HUES48 (cell line): Measurements from ENCODE around the gene DPF3.

Experiments
- H3K27ac ChIP-seq: one replicate; pipeline ENCODE4 v1.7.0; 2013; ENCODE audit warnings: low read depth, low read length, inconsistent platforms
- H3K27me3 ChIP-seq: 2 replicates; pipeline ENCODE4 v1.6.1; 2013; ENCODE audit warnings: mild to moderate bottlenecking, low read length; ENCODE audit not compliant: control insufficient read depth, insufficient read depth
- H3K36me3 ChIP-seq: 2 replicates; pipeline ENCODE4 v1.6.1; 2013; ENCODE audit warnings: low read length; ENCODE audit not compliant: control insufficient read depth, insufficient read depth
- H3K4me1 ChIP-seq: 2 replicates; pipeline ENCODE4 v1.6.1; 2013; ENCODE audit warnings: mild to moderate bottlenecking, low read length; ENCODE audit not compliant: control insufficient read depth, insufficient read depth
- H3K4me3 ChIP-seq: 2 replicates; pipeline ENCODE4 v1.5.1; 2013; ENCODE audit warnings: mild to moderate bottlenecking, low read depth, low read length
- H3K9ac ChIP-seq: 2 replicates; pipeline ENCODE4 v1.6.1; 2013; ENCODE audit warnings: mild to moderate bottlenecking, low read depth, low read length, moderate library complexity
- H3K9me3 ChIP-seq: 2 replicates; pipeline ENCODE4 v1.6.1; 2013; ENCODE audit warnings: low read length; ENCODE audit not compliant: control insufficient read depth, insufficient read depth

DPF3 gene

DNA sequence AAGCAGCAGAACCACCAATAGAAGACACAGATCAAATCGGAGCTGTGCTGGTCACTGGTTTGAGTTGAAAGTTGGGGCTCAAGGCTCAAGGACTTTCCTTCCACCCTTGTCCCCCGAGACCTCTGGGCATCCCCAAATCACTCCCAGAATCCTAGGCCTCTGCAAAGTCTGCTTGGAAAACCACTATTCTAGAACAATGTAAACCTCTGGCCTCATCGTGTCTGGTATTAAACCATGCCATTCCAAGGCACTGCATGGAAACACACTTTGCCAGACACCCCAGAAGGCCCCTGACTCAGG, 288.0 kb downstream of the DPF3 start:
- H3K4me1 ChIP-seq, result no peaks in the 10 kb centered on the region
- no peak overlapping the region for H3K9ac ChIP-seq
- no peak overlapping the region for H3K27ac ChIP-seq
- H3K4me3 ChIP-seq, result no peak overlapping the region
- no peaks in the 10 kb centered on the region for H3K9me3 ChIP-seq
- H3K36me3 ChIP-seq, result no peaks in the 10 kb centered on the region
- H3K27me3 ChIP-seq, result no peaks in the 10 kb centered on the region

DNA sequence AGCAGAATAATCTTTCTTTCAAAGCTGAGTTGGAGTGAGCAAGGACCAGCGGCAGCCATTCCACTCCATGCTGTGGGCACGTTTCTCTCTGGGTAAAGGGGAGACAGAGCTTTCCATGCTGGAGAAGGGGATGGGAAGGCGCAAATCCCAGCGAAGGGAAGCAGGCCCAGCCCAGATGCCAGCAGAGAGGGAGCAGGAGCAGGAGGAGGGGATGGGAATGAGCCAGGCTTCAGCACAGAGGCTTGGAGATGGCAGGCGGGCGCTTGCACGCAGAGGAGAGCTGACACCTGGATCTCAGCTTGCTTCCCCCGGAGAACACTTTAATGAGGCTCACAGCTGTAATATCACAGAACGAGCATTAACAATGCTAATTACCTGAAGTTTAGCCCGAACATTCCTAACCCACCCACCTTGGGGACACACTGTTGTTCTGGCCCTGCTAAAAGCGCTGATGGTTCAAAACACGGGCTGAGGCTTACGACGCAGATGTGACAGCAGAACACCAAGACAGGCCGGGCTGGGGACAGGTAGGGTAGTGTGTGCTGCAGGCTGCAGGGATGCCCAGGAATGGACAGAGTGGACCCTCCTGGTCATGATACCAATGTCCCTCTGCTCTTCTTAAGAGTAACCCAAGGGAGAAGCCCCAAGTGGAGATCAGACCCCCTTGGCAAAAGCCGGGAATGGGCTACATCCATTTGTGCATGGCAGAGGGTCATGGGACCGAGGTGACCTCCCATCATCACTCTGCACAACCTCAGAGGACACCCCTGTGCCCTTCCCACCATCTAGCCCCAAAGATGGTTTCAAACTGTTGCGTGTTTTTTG, 288.6 kb downstream of the DPF3 start:
- Histone ChIP-seq H3K4me3 (no peak overlapping the region), H3K9me3 (no peaks in the 10 kb centered on the region), H3K36me3 (no peaks in the 10 kb centered on the region), H3K4me1 (no peaks in the 10 kb centered on the region), H3K27ac (no peak overlapping the region), H3K27me3 (no peaks in the 10 kb centered on the region), H3K9ac (no peak overlapping the region)

DNA sequence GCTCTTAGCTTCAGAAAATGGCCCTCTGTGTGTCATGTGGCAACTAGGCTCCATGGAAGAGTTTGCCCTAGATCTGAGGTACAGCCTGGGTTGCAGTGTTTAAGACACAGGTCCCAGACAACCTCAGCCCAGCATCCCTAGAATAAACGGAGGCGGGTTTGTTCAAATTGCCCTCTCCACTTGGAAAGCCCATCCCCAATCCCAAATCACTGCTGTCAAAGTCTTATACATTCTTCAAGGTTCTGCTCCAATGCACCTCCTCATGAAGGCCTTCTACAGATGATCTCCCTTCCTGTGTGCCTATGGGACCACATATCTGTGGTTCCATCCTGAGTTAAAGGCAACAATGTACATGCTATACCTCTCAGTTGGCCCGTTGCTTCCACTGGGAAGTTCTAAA, 289.8 kb downstream of the DPF3 start:
- Histone ChIP-seq H3K27ac (no peak overlapping the region), H3K4me1 (no peaks in the 10 kb centered on the region; the same call in 1 of the 2 replicates), H3K4me3 (no peak overlapping the region), H3K36me3 (no peaks in the 10 kb centered on the region), H3K9me3 (no peaks in the 10 kb centered on the region), H3K9ac (no peak overlapping the region), H3K27me3 (no peaks in the 10 kb centered on the region)

DNA sequence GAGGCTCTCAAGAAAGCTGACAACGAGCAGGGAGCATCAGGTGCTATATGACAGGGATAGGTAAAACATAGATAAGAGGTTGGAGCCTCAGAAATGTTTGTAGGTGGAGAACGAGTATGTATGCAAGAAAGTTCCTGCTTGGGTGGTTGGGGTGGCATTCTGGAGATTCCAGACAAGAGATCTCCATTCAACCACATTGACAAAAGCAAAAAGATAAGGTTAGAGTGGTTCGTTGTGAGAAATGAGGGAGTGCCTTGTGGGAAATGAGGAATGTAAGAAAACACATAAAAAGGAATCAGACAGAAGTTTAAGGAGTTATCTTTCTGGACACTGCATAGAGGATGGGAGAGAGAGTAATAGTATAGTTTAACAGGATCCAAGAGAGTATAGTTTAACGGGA, 290.3 kb downstream of the DPF3 start:
- H3K27me3 ChIP-seq, result no peaks in the 10 kb centered on the region
- H3K4me3 ChIP-seq, result no peak overlapping the region
- no peak overlapping the region for H3K9ac ChIP-seq
- no peak overlapping the region for H3K27ac ChIP-seq
- H3K4me1 ChIP-seq, result no peaks in the 10 kb centered on the region; the same call in 1 of the 2 replicates
- no peaks in the 10 kb centered on the region for H3K36me3 ChIP-seq
- no peaks in the 10 kb centered on the region for H3K9me3 ChIP-seq

DNA sequence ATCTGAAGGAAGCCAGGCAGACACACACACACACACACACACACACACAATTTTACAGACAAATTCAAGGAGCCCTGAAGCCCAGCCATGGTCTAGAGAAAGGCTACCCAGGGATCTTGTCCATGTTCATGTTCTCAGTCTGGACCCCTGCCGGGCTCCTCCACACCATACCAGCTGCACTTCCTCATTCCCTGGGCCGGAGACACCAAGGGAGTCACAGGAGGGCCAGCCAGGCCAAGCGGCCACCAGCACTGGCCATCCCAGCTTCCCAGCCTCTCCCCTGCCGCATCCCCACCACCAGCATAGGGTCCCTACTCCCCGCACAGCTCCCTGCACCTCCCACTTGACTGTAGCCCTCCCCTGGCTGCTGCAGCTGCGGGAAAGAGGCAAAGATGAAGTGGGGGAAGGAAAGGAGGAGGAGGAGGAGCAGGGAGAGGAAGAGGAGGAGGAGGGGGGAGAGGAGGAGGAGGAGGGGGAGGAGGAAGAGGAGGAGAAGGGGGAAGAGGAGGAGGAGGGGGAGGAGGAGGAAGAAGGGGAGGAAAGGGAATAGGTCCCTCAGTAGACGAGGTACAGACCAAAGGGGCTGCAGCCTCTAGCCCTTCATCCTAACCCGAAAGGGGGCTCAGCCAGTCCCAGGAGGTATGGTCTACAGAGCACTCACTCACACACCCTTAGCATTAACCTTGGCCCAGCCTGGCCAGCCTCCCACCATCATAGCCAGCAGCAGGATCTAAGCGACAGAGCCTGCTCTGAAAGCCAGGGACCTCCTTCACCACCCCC, 293.2 kb downstream of the DPF3 start:
- no peaks in the 10 kb centered on the region for H3K27me3 ChIP-seq
- H3K9ac ChIP-seq, result no peak overlapping the region
- H3K4me1 ChIP-seq, result no peaks in the 10 kb centered on the region; the same call in 1 of the 2 replicates
- H3K9me3 ChIP-seq, result no peaks in the 10 kb centered on the region
- H3K4me3 ChIP-seq, result no peak overlapping the region
- H3K36me3 ChIP-seq, result no peaks in the 10 kb centered on the region
- no peak overlapping the region for H3K27ac ChIP-seq

DNA sequence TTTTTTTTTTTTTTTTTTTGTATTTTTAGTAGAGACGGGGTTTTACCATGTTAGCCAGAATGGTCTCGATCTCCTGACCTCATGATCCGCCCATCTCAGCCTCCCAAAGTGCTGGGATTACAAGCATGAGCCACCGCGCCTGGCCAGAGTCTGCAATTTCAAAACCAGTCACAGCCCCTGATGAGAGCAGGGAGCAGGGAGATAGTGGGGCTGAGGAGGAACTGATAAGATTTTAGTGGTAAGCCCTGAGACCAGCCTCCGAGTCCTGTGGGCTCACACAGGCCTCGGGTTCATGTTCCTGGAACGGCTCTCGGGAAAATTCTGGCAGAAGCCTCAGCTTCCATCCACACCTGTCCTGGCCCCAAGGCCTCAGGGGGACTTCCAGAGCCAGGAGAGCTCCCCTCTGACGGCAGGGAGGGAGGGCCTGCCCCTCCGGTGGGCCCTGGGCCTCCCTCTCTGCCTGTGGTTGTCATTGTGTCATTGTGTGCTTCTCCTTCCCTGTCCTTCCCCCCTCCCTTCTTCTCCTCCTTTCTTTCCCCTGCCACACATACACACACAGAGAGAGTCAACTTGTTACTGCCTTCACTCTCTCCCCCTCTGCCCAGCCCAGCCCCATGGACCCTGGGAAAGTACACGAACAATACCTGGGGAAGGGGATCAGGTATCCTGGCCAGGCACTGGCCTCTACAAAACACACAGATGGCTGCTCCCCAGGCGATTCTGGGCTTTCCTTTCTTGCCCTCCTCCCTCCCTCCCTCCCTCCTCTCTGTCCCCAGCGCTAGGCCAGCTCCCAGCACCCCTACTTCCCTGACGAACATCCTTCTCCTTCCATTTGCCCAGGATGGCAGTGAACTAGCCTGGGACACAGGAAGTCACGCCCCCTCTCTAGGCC, 294.1 kb downstream of the DPF3 start:
- no peak overlapping the region for H3K27ac ChIP-seq
- no peak overlapping the region for H3K9ac ChIP-seq
- no peaks in the 10 kb centered on the region for H3K36me3 ChIP-seq
- H3K4me1 ChIP-seq, result no peaks in the 10 kb centered on the region; the same call in 1 of the 2 replicates
- no peaks in the 10 kb centered on the region for H3K27me3 ChIP-seq
- H3K9me3 ChIP-seq, result no peaks in the 10 kb centered on the region
- H3K4me3 ChIP-seq, result no peak overlapping the region

DNA sequence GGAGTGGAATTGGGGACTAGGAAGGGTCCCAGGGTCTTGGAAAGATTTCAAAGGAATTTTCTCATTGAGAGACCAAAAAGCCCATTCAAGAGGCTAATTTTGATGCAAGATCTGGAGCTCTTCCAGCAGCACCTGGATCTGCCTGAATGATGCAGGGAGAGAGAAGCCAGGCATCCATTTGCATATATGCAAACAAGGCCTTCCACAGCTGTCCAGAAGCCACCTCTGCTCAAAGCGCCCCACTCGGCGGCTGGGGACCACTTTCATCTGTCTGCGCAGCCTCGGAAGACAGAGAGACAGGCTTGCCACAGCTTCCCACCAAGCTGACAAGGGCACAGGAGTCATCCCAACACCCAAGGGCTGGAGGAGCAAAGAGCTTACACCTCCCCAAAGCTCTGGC, 295.6 kb downstream of the DPF3 start:
- H3K4me1 ChIP-seq, result no peaks in the 10 kb centered on the region; the same call in 1 of the 2 replicates
- H3K36me3 ChIP-seq, result no peaks in the 10 kb centered on the region
- H3K9ac ChIP-seq, result no peak overlapping the region
- H3K27me3 ChIP-seq, result no peaks in the 10 kb centered on the region
- H3K4me3 ChIP-seq, result no peak overlapping the region
- H3K27ac ChIP-seq, result no peak overlapping the region
- H3K9me3 ChIP-seq, result no peaks in the 10 kb centered on the region

DNA sequence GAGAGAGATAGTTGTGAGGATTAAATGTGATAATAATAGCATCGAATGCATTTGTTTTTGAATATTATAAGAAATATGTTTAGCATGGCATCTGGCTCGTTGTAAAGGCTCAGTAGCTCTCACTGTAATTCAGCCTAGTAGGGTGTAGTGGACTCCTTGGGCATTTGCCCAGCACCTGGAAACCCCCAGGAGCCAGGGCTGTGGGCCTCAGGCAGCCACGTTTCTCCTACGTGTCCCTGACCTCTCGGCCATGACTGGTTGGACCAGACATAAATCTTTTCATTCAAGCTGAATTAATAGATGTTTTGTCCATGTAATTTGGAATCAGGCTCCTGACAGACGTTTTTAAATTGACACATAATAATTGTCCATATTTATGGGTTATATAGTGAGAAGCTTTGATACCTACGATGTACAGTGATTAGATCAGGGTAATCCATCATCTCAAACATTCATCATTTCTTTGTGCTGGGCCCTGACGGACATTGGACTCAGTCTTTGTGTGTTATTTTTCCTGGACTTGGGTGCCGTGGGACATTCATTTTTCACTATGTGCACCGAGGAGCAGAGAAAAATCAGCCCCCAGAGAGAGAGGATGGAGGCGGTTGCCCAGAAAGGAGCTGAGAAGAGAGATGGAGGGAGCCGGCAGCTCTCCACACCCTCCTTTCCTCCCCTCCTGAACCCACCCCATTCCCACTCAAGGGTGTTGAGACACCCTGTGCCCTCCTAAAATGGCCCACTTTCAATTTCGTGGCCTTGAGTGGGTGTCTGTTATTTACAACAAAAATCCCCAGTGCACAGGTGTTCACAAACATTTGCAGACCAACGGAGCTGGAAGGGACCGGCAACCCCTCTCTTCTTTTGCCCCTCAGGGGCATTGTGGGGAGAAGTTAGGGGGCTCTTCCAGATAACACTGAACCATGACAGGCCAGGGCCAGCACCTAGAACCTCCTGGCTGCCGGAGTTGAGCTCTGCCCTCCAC, 296.4 kb downstream of the DPF3 start:
- no peak overlapping the region for H3K4me3 ChIP-seq
- H3K9ac ChIP-seq, result no peak overlapping the region
- no peaks in the 10 kb centered on the region for H3K9me3 ChIP-seq
- H3K36me3 ChIP-seq, result no peaks in the 10 kb centered on the region
- H3K4me1 ChIP-seq, result no peaks in the 10 kb centered on the region; the same call in 1 of the 2 replicates
- no peaks in the 10 kb centered on the region for H3K27me3 ChIP-seq
- no peak overlapping the region for H3K27ac ChIP-seq

DNA sequence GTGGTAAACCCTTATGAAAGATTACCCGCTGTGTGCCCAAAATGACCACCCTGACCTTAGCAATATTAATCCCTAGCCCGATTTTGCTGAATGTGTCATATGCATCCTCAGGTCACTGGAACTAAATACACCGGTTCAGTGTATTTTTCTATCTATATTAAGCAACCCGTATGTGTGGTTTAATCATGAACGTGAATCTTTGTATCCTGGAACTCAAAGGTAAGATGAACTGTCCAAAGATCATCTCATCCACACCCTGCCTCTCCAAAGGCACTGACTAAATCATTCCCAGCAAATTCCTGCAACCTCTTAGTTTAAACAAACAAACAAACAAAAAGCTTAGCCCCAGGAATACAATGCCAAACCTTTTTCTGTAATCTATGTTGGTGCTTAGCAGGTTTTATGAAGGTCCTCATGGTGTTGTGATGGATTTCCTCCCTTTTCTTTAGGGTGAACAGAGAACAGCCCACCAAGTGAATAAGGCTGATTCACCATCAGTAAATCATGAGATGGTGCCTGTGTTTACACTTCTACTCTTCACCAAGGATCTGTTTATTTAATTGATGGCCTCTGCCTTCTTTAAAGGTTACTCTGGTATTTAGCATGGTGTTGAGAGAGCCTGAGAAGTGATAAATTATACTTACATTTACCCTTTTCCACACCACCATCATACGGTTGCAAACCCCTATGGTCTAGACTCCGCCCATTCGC, 298.6 kb downstream of the DPF3 start:
- H3K4me3 ChIP-seq, result no peak overlapping the region
- H3K4me1 ChIP-seq, result no peaks in the 10 kb centered on the region; the same call in 1 of the 2 replicates
- no peaks in the 10 kb centered on the region for H3K9me3 ChIP-seq
- H3K27me3 ChIP-seq, result no peaks in the 10 kb centered on the region
- no peak overlapping the region for H3K9ac ChIP-seq
- no peaks in the 10 kb centered on the region for H3K36me3 ChIP-seq
- H3K27ac ChIP-seq, result no peak overlapping the region
